Hematopoietic multipotent progenitor cell treated with erythropoietin and hydrocortisone succinate and interleukin-3 and kit ligand, for 6 days (in vitro differentiated cells): ENCODE results near the gene RBMS2.
"Not testable (repeated sequence)": the region's sequence is repeated elsewhere in the genome, so short reads cannot be mapped to it uniquely, and the experiment has no call there.

Experiments used
- DNase-seq: peaks from one replicate; pipeline ENCODE4 v3.0.0-alpha.2; 2015

RBMS2 gene

GRCh38 chr12:56518570-56518969, 3.0 kb upstream of the RBMS2 start:
- DNase-seq: no peak

GRCh38 chr12:56520048-56520447, 1.6 kb upstream of the RBMS2 start:
- DNase-seq: no peak

GRCh38 chr12:56520506-56520905, 1.1 kb upstream of the RBMS2 start:
- DNase-seq: no peak

GRCh38 chr12:56521209-56521589, 421 bp upstream of the RBMS2 start:
- DNase-seq: no peak

- peak; percentile 86 for DNase-seq
These were observed 982 bp downstream of the RBMS2 start for GRCh38 chr12:56522411-56523193.

- DNase-seq: no peak
These were observed 7.2 kb downstream of the RBMS2 start for GRCh38 chr12:56528846-56529245.

GRCh38 chr12:56529656-56530055, 8.0 kb downstream of the RBMS2 start:
- no peak for DNase-seq

- DNase-seq: no peak
These were observed 8.9 kb downstream of the RBMS2 start for GRCh38 chr12:56530390-56531055.

GRCh38 chr12:56537546-56537945, 15.9 kb downstream of the RBMS2 start:
- no peak for DNase-seq

- no peak for DNase-seq
These were observed 20.0 kb downstream of the RBMS2 start for GRCh38 chr12:56541631-56542030.

- DNase-seq: no peak
These were observed 20.5 kb downstream of the RBMS2 start for GRCh38 chr12:56542164-56542563.

- no peak for DNase-seq
These were observed 23.5 kb downstream of the RBMS2 start for GRCh38 chr12:56545023-56545604.

GRCh38 chr12:56546680-56547079, 25.1 kb downstream of the RBMS2 start:
- no peak for DNase-seq

- DNase-seq: no peak
These were observed 29.4 kb downstream of the RBMS2 start for GRCh38 chr12:56551070-56551469.

GRCh38 chr12:56565510-56566101, 44.0 kb downstream of the RBMS2 start:
- peak; percentile 75 for DNase-seq

GRCh38 chr12:56568146-56568545, 46.5 kb downstream of the RBMS2 start:
- no peak for DNase-seq

- DNase-seq: no peak
These were observed 49.5 kb downstream of the RBMS2 start for GRCh38 chr12:56571121-56571520.

GRCh38 chr12:56572288-56572687, 50.7 kb downstream of the RBMS2 start:
- DNase-seq: no peak

GRCh38 chr12:56574210-56574609, 52.6 kb downstream of the RBMS2 start:
- DNase-seq: peak; percentile 72

- DNase-seq: not testable (repeated sequence)
These were observed 55.6 kb downstream of the RBMS2 start for GRCh38 chr12:56577248-56577647.

- DNase-seq: no peak
These were observed 57.4 kb downstream of the RBMS2 start for GRCh38 chr12:56578983-56579546.

- DNase-seq: peak; percentile 80
These were observed 60.0 kb downstream of the RBMS2 start for GRCh38 chr12:56581418-56582145.

GRCh38 chr12:56585098-56585497, 63.5 kb downstream of the RBMS2 start:
- DNase-seq: peak; percentile 30
